ENCODE results near the gene ARHGAP4. TPM values are rescaled to one million over a fixed set of nuclear protein-coding genes. Genes with fewer than 3 reads are reported as not detected.

The ARHGAP4 gene
- total and polyA plus RNA-seq, 10 of the 15 experiments (the other 5 are each of a cell fraction or from before 2014, with no cell fraction given), result 0.71 to 120 (median 44.3) TPM

DNA sequence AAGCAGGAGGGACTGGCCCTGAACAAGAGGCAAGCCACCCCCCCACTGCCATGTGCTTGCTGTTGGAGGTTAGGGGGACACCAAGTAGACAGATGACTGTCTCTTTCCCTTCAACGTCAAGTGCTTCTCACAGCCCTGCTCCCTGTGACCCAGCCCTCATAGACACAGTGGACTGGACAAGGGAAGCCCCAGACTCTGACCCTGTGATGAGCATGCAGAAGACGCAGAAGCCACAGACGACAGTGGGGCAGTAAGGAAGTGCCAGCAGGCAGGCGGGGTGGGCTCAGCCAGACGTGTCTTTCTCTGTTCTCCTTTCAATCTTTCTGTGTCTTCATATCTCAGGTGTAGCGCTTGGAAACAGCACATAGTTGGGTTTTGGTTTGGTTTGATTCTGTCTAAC lies 37.7 kb downstream of the ARHGAP4 start:
- no peak overlapping the region for H3K9ac ChIP-seq (ENCODE audit: control insufficient read depth, insufficient read depth, low read length)
- no peak overlapping the region for H3K4me2 ChIP-seq (ENCODE audit: control insufficient read depth, insufficient read depth)
- POLR2A ChIA-PET, result interaction anchor here (1.2 kb wide), 1 partner anchor 12 kb away, joined by 3 read pairs; no protein-coding TSS in a partner anchor
- RAD21 ChIA-PET (ENCODE audit: unreplicated experiment), result no interaction called here
- no peaks in the 10 kb centered on the region for H3K4me1 ChIP-seq (ENCODE audit: control insufficient read depth, insufficient read depth, low read length)
- in situ Hi-C loops (cut with MboI), result no loop called here
- no peak overlapping the region for H3K4me3 ChIP-seq
- no peak overlapping the region for H3K27ac ChIP-seq (ENCODE audit: control insufficient read depth, insufficient read depth)
- CTCF ChIA-PET, result interaction anchor here (1.0 kb wide), 1 partner anchor 12 kb away, joined by 3 read pairs; no protein-coding TSS in a partner anchor
- peaks cover 0 to 2% of the 10 kb centered on the region in 2 experiments; a peak in 3 of 4 replicates for H3K27me3 ChIP-seq (replicated peaks in 1 of 2; ENCODE audit: control insufficient read depth in 2 of 2, insufficient read depth in 2 of 2, low read length in 1 of 2)
- no peaks in the 10 kb centered on the region for H3K36me3 ChIP-seq (ENCODE audit: control insufficient read depth in 2 of 2, insufficient read depth in 2 of 2, low read length in 1 of 2)
- FAIRE-seq (no peak), DNase-seq (ENCODE audit: low read depth, low spot score) (peak; percentile 13), ATAC-seq (peak; percentile 90)
- H2AFZ ChIP-seq (ENCODE audit: control insufficient read depth, low read depth, low read length), result no peak overlapping the region
- no peaks in the 10 kb centered on the region for H3K9me3 ChIP-seq (replicated peaks; ENCODE audit: control insufficient read depth, insufficient read depth, low read length)
- SMC1A ChIA-PET (ENCODE audit: uncharacterized antibody, unreplicated experiment), result no interaction called here
- 1% methylated on average over 6 of the region's 6 CpGs for WGBS (ENCODE audit: insufficient coverage, insufficient replicate concordance, low lambda C conversion rate, missing lambda C conversion rate)
- intact Hi-C loops (cut with micrococcal nuclease; ENCODE audit: unreplicated experiment), result no loop called here
- no peaks in the 10 kb centered on the region for H3K79me2 ChIP-seq (ENCODE audit: control insufficient read depth, insufficient read depth, low read length)
- BruUV-seq (replicated peaks), result no TSS peak
- TF ChIP-seq CBX3 (IDR thresholded peaks at IDR 0.05; ENCODE audit: borderline replicate concordance, low read depth) (no peak), ATF7 (IDR thresholded peaks at IDR 0.05; ENCODE audit: low read depth) (0 out of 2 replicates have a peak, but pooled peaks have one; percentile 18), PAX8 (IDR thresholded peaks at IDR 0.05) (no peak), KLF5 (IDR thresholded peaks at IDR 0.05; ENCODE audit: partially characterized antibody) (no peak), SPI1 (IDR thresholded peaks at IDR 0.05; ENCODE audit: borderline replicate concordance, insufficient read depth, low read depth, low read length) (peak; percentile 58; the same call in 1 of the 2 replicates), IKZF2 (IDR thresholded peaks at IDR 0.05) (peak in 1 of 2 experiments; percentile 17; a peak in 2 of 4 replicates), RFX5 (IDR thresholded peaks at IDR 0.05; ENCODE audit: low read depth, low read length) (no peak), HCFC1 (IDR thresholded peaks at IDR 0.05; ENCODE audit: low read length) (no peak), MTA2 (IDR thresholded peaks at IDR 0.05; ENCODE audit: low read depth) (no peak), IKZF1 (conservative IDR thresholded peaks at IDR 0.05) (0 out of 2 replicates have a peak, but pooled peaks have one; percentile 23), EP300 (IDR thresholded peaks at IDR 0.05; ENCODE audit: borderline replicate concordance in 1 of 2, control insufficient read depth in 1 of 2, low read depth in 2 of 2, low read length in 2 of 2) (no peak), NR2F1 (conservative IDR thresholded peaks at IDR 0.05) (no peak), PML (IDR thresholded peaks at IDR 0.05; ENCODE audit: low read length) (no peak), BHLHE40 (IDR thresholded peaks at IDR 0.05; ENCODE audit: borderline replicate concordance in 1 of 2, low read depth in 2 of 2, low read length in 1 of 2) (peak in 1 of 2 experiments; percentile 41; a peak in 1 of 4 replicates), MEF2B (IDR thresholded peaks at IDR 0.05; ENCODE audit: partially characterized antibody, poor library complexity, severe bottlenecking) (no peak)
- TF ChIP-seq, protein P1, sequence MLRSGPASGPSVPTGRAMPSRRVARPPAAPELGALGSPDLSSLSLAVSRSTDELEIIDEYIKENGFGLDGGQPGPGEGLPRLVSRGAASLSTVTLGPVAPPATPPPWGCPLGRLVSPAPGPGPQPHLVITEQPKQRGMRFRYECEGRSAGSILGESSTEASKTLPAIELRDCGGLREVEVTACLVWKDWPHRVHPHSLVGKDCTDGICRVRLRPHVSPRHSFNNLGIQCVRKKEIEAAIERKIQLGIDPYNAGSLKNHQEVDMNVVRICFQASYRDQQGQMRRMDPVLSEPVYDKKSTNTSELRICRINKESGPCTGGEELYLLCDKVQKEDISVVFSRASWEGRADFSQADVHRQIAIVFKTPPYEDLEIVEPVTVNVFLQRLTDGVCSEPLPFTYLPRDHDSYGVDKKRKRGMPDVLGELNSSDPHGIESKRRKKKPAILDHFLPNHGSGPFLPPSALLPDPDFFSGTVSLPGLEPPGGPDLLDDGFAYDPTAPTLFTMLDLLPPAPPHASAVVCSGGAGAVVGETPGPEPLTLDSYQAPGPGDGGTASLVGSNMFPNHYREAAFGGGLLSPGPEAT (IDR thresholded peaks at IDR 0.05; ENCODE audit: low read depth), result peak; percentile 36; the same call in 1 of the 2 replicates
- TF ChIP-seq, protein P2, sequence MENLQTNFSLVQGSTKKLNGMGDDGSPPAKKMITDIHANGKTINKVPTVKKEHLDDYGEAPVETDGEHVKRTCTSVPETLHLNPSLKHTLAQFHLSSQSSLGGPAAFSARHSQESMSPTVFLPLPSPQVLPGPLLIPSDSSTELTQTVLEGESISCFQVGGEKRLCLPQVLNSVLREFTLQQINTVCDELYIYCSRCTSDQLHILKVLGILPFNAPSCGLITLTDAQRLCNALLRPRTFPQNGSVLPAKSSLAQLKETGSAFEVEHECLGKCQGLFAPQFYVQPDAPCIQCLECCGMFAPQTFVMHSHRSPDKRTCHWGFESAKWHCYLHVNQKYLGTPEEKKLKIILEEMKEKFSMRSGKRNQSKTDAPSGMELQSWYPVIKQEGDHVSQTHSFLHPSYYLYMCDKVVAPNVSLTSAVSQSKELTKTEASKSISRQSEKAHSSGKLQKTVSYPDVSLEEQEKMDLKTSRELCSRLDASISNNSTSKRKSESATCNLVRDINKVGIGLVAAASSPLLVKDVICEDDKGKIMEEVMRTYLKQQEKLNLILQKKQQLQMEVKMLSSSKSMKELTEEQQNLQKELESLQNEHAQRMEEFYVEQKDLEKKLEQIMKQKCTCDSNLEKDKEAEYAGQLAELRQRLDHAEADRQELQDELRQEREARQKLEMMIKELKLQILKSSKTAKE (IDR thresholded peaks at IDR 0.05; ENCODE audit: low read depth, poor library complexity, severe bottlenecking), result peak; percentile 67
- TF ChIP-seq, protein P3, sequence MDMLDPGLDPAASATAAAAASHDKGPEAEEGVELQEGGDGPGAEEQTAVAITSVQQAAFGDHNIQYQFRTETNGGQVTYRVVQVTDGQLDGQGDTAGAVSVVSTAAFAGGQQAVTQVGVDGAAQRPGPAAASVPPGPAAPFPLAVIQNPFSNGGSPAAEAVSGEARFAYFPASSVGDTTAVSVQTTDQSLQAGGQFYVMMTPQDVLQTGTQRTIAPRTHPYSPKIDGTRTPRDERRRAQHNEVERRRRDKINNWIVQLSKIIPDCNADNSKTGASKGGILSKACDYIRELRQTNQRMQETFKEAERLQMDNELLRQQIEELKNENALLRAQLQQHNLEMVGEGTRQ (IDR thresholded peaks at IDR 0.05; ENCODE audit: borderline replicate concordance, low read depth, low read length), result no peak
- no peaks in the 10 kb centered on the region for H4K20me1 ChIP-seq (ENCODE audit: control insufficient read depth, insufficient read depth)

All from GM12878 (cell line).